Tibial nerve (tissue), 4 donors: Measurements from ENCODE around the gene TRMU. TPM values are rescaled to one million over a fixed set of nuclear protein-coding genes. Genes with fewer than 3 reads are reported as not detected.

ENCODE experiments used
- DNase-seq, 2 donors: peaks; one replicate each; pipeline ENCODE4 v3.0.0-alpha.2; 2019; ENCODE audit warnings: low spot score in 2 of 2
- H3K27ac ChIP-seq, 4 donors: fragments of 200-600 bp; sonication (generic) in 3 of 4; one replicate each; pipeline ENCODE4 v1.5.1; 2017 to 2019; ENCODE audit warnings: mild to moderate bottlenecking in 1 of 4
- H3K27me3 ChIP-seq, 2 donors: fragments of 200-600 bp; sonication (generic) in 1 of 2; one replicate each; pipeline versions ENCODE4 v1.5.1 to v1.6.0; 2017 to 2019
- H3K36me3 ChIP-seq, 3 donors: fragments of 200-600 bp; sonication (generic); one replicate each; pipeline ENCODE4 v1.5.1; 2018 to 2019
- H3K4me1 ChIP-seq, 4 donors: fragments of 200-600 bp; sonication (generic) in 3 of 4; one replicate each; pipeline ENCODE4 v1.5.1; 2017 to 2019
- H3K4me3 ChIP-seq, 4 donors: fragments of 200-600 bp; sonication (generic) in 3 of 4; one replicate each; pipeline ENCODE4 v1.5.1; 2017 to 2019; ENCODE audit warnings: mild to moderate bottlenecking in 1 of 4, moderate library complexity in 1 of 4
- H3K9me3 ChIP-seq, 4 donors: fragments of 200-600 bp; sonication (generic) in 3 of 4; one replicate each; pipeline ENCODE4 v1.5.1; 2017 to 2019
- CTCF ChIP-seq, 5 experiments: fragments of 200-600 bp in 3 of 5; fragments of 450-650 bp in 2 of 5; sonication (generic) in 3 of 5; IDR thresholded peaks; one replicate each; pipeline ENCODE4 v1.5.1; 2016 to 2019; ENCODE audit warnings: antibody characterized with exemption in 5 of 5, mild to moderate bottlenecking in 3 of 5, moderate library complexity in 2 of 5
- EP300 ChIP-seq, 2 donors: sonication (generic); formaldehyde crosslinking; IDR thresholded peaks; one replicate each; pipeline ENCODE4 v1.6.1; 2017; ENCODE audit warnings: antibody characterized with exemption in 2 of 2, mild to moderate bottlenecking in 1 of 2
- POLR2A ChIP-seq, 2 donors: fragments of 450-650 bp; IDR thresholded peaks; one replicate each; pipeline ENCODE4 v1.6.1; 2017; ENCODE audit warnings: antibody characterized with exemption in 2 of 2, mild to moderate bottlenecking in 2 of 2, moderate library complexity in 2 of 2
- WGBS, 2 donors: methylation state at CpG; one replicate each; pipeline ENCODE4 v1.1.5; 2018; 5-methylcytosine and 5-hydroxymethylcytosine counted together
- total RNA-seq, 4 donors: library from RNA; depleted of rRNA; stranded (reverse); fragments of >200 nt; gene quantifications; one replicate each; pipeline ENCODE4 v1.1.0, GENCODE V29; 2016

Gene TRMU
- total RNA-seq, 4 donors from 2014 or later: 50.0 to 85.3 (median 64.5) TPM

GRCh38 chr22:46347646-46348045 lies 12.1 kb downstream of the TRMU start:
- Histone ChIP-seq H3K36me3 (peaks cover 2 to 100% (median 28%) of the 10 kb centered on the region in 3 donors), H3K27ac (no peak overlapping the region), H3K9me3 (no peaks in the 10 kb centered on the region), H3K4me3 (no peak overlapping the region), H3K27me3 (no peaks in the 10 kb centered on the region), H3K4me1 (no peaks in the 10 kb centered on the region)
- TF ChIP-seq CTCF (IDR thresholded peaks at IDR 0.05): no peak
- 89 to 96% methylated on average over 9 to 12 of the region's 12 CpGs for WGBS, 2 donors
- no peak for DNase-seq

DNA sequence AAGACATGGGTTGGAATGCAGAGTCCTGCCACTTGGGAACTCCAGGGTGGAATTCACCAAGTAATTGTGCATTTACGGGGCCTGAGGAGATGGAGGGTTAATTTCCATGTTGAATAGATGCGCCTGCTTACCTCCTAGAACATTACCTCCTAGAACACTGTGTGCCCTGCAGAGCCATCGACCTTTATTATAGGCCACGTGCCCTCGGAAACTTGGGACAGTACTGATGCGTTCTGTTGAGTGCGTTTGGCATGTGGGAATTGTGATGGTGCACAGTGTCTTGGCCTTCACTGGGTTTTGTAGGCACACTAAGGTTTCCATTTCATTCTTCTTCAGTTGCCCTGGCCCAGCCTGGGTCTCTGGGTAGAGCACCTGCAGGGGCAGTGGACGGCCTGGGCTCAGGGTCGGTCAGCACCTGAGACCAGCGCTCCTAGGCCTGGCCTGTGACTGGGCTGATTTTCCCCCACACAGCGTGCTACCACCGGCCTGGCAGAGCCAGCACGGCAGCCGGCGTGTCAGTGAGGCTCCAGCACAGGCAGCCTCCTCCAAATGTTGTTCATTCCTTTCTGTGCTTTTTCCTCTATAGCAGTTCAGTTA lies 12.7 kb downstream of the TRMU start:
- TF ChIP-seq POLR2A (IDR thresholded peaks at IDR 0.05) (no peak), CTCF (IDR thresholded peaks at IDR 0.05) (no peak)
- no peaks in the 10 kb centered on the region for H3K9me3 ChIP-seq
- no peak overlapping the region for H3K4me3 ChIP-seq
- no peak overlapping the region for H3K27ac ChIP-seq
- no peaks in the 10 kb centered on the region for H3K27me3 ChIP-seq
- DNase-seq: no peak
- WGBS, 2 donors: 87 to 92% methylated on average over 15 of the region's 15 CpGs
- no peaks in the 10 kb centered on the region for H3K4me1 ChIP-seq
- peaks cover 2 to 100% (median 33%) of the 10 kb centered on the region in 3 donors for H3K36me3 ChIP-seq

GRCh38 chr22:46349238-46349637 lies 13.7 kb downstream of the TRMU start:
- Histone ChIP-seq H3K27me3 (no peaks in the 10 kb centered on the region), H3K27ac (no peak overlapping the region), H3K4me3 (no peak overlapping the region), H3K9me3 (no peaks in the 10 kb centered on the region), H3K36me3 (peaks cover 2 to 100% (median 36%) of the 10 kb centered on the region in 3 donors), H3K4me1 (no peaks in the 10 kb centered on the region)
- WGBS, 2 donors: 87 to 91% methylated on average over 18 of the region's 18 CpGs
- DNase-seq: no peak
- TF ChIP-seq POLR2A (IDR thresholded peaks at IDR 0.05): no peak
- TF ChIP-seq EP300 (IDR thresholded peaks at IDR 0.05): no peak
- no peak for TF ChIP-seq CTCF (IDR thresholded peaks at IDR 0.05)

DNA sequence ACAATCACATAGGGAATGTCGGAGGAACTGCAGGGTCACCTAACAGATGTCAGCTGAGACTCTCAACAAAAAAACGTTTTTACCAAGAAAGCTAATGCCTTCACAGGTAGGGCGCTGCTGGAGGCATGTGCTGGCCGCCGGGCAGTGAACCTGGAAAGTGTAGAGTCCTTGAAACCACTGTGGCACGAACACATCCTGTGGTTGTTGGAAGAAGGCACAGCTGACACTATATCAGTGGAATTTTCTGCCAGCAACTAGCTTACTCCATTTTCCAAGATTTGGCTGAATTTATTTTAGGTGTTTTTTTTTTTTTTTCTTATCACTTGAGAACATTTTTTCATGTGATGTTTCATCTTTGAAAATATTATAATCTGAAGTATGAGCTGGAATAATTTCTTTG lies 14.2 kb downstream of the TRMU start:
- H3K36me3 ChIP-seq: peaks cover 2 to 100% (median 40%) of the 10 kb centered on the region in 3 donors
- WGBS, 2 donors: 67 to 75% methylated on average over 6 of the region's 6 CpGs
- TF ChIP-seq EP300 (IDR thresholded peaks at IDR 0.05) (no peak), POLR2A (IDR thresholded peaks at IDR 0.05) (no peak), CTCF (IDR thresholded peaks at IDR 0.05) (no peak)
- H3K9me3 ChIP-seq: no peaks in the 10 kb centered on the region
- DNase-seq: no peak
- H3K27me3 ChIP-seq: no peaks in the 10 kb centered on the region
- H3K4me3 ChIP-seq: no peak overlapping the region
- H3K4me1 ChIP-seq: no peaks in the 10 kb centered on the region
- H3K27ac ChIP-seq: no peak overlapping the region

DNA sequence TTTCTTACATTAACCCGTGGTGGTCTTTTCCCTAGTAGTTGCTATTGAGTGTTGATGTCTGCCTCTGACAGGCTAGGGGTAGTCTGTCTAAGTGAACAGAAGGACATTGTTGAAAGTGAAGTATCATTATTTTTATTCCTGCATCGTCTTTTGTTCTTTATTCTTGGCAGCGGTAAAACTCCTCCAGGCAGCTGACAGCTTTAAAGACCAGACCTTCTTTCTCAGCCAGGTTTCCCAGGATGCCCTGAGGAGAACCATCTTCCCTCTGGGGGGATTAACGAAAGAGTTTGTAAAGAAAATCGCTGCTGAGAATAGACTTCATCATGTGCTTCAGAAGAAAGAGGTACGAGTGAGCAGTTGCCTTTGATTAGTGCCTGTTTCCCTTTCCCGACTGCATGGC lies 14.6 kb downstream of the TRMU start:
- H3K36me3 ChIP-seq: peaks cover 2 to 100% (median 40%) of the 10 kb centered on the region in 3 donors
- no peak for DNase-seq
- WGBS, 2 donors: 54 to 64% methylated on average over 7 of the region's 7 CpGs
- no peak overlapping the region for H3K4me3 ChIP-seq
- H3K9me3 ChIP-seq: no peaks in the 10 kb centered on the region
- H3K27me3 ChIP-seq: no peaks in the 10 kb centered on the region
- TF ChIP-seq CTCF (IDR thresholded peaks at IDR 0.05) (no peak), POLR2A (IDR thresholded peaks at IDR 0.05) (no peak), EP300 (IDR thresholded peaks at IDR 0.05) (no peak)
- H3K4me1 ChIP-seq: no peaks in the 10 kb centered on the region
- no peak overlapping the region for H3K27ac ChIP-seq
